NB4 (cell line): Measurements from ENCODE around the gene LEUTX.

Source experiments
- DNase-seq: peaks from one replicate; pipeline ENCODE4 v3.0.0; 2010; ENCODE audit warnings: low read depth
- H3K4me3 ChIP-seq: one replicate; pipeline ENCODE4 v1.5.1; 2011; ENCODE audit warnings: mild to moderate bottlenecking, low read depth, low read length, moderate library complexity
- CTCF ChIP-seq: IDR thresholded peaks from one replicate; pipeline ENCODE4 v1.5.1; 2012; ENCODE audit warnings: low read depth, low read length
- MAX ChIP-seq: IDR thresholded peaks from 2 replicates; pipeline ENCODE4 v1.6.1; 2011; ENCODE audit warnings: low read depth, low read length
- MYC ChIP-seq: IDR thresholded peaks from 2 replicates; pipeline ENCODE4 v1.6.1; 2011; ENCODE audit warnings: low read depth, low read length
- POLR2A ChIP-seq: IDR thresholded peaks from 2 replicates; pipeline ENCODE4 v1.6.1; 2011; ENCODE audit warnings: mild to moderate bottlenecking; ENCODE audit not compliant: insufficient read length; ENCODE audit errors: extremely low read depth

LEUTX gene

GRCh38 chr19:39825531-39826076 lies 47.0 kb downstream of the LEUTX start:
- DNase-seq, result no peak
- TF ChIP-seq MAX, result no peak
- no peak for TF ChIP-seq CTCF
- no peak for TF ChIP-seq POLR2A
- TF ChIP-seq MYC, result no peak
- no peak overlapping the region for H3K4me3 ChIP-seq

- no peak overlapping the region for H3K4me3 ChIP-seq
- TF ChIP-seq MYC, result no peak
- TF ChIP-seq POLR2A, result no peak
- TF ChIP-seq CTCF, result no peak
- no peak for TF ChIP-seq MAX
- DNase-seq, result no peak
Observed at GRCh38 chr19:39826311-39826945, 47.8 kb downstream of the LEUTX start.

- DNase-seq, result no peak
- H3K4me3 ChIP-seq, result no peak overlapping the region
- TF ChIP-seq POLR2A (no peak), MYC (no peak), CTCF (no peak), MAX (no peak)
Observed at GRCh38 chr19:39827216-39827615, 48.6 kb downstream of the LEUTX start.

GRCh38 chr19:39828015-39828653 lies 49.5 kb downstream of the LEUTX start:
- H3K4me3 ChIP-seq, result no peak overlapping the region
- DNase-seq, result no peak
- no peak for TF ChIP-seq POLR2A
- TF ChIP-seq MYC, result no peak
- TF ChIP-seq CTCF, result no peak
- TF ChIP-seq MAX, result no peak

- DNase-seq, result no peak
- TF ChIP-seq POLR2A, result no peak
- TF ChIP-seq MAX, result no peak
- no peak for TF ChIP-seq CTCF
- no peak for TF ChIP-seq MYC
- no peak overlapping the region for H3K4me3 ChIP-seq
Observed at GRCh38 chr19:39828654-39829032, 50.0 kb downstream of the LEUTX start.
